CD4-positive, CD25-positive, alpha-beta regulatory T cell (primary cell): ENCODE data around the gene CCL28. TPM values are rescaled to one million over a fixed set of nuclear protein-coding genes. Genes with fewer than 3 reads are reported as not detected.
"Not testable (repeated sequence)": the region's sequence is repeated elsewhere in the genome, so short reads cannot be mapped to it uniquely, and the experiment has no call there.

Source experiments
- ATAC-seq, 2 donors: fragments of 150-1000 bp; cut with Tn5 transposase; one replicate each; pipeline ENCODE4 v1.10.0; 2021; ENCODE audit warnings: low read depth in 2 of 2, moderate number of reproducible peaks in 2 of 2, moderate library complexity in 1 of 2
- DNase-seq, 3 donors: peaks; one replicate each; pipeline versions ENCODE4 v3.0.0 to v3.0.0-alpha.2; 2012 to 2022; ENCODE audit warnings: mixed read lengths in 1 of 3
- H3K27ac ChIP-seq: one replicate; pipeline ENCODE4 v1.7.0; 2013; ENCODE audit warnings: mild to moderate bottlenecking, low read length; ENCODE audit not compliant: insufficient read depth, poor library complexity, severe bottlenecking
- H3K27me3 ChIP-seq: one replicate; pipeline ENCODE4 v1.7.0; 2013; ENCODE audit warnings: low read length; ENCODE audit not compliant: control insufficient read depth, insufficient read depth
- H3K36me3 ChIP-seq: one replicate; pipeline ENCODE4 v1.7.0; 2013; ENCODE audit warnings: mild to moderate bottlenecking, low read length, moderate library complexity; ENCODE audit not compliant: control insufficient read depth, insufficient read depth
- H3K4me1 ChIP-seq: 2 replicates; pipeline ENCODE4 v1.7.0; 2013; ENCODE audit warnings: mild to moderate bottlenecking, low read length; ENCODE audit not compliant: insufficient read depth, control insufficient read depth, poor library complexity, severe bottlenecking
- H3K4me3 ChIP-seq: one replicate; pipeline ENCODE4 v1.7.0; 2013; ENCODE audit warnings: low read depth, mild to moderate bottlenecking, low read length, moderate library complexity
- H3K9me3 ChIP-seq, 2 experiments: 1 replicate in 1 of 2; 2 replicates in 1 of 2; pipeline ENCODE4 v1.7.0; 2013; ENCODE audit warnings: low read length in 2 of 2, mild to moderate bottlenecking in 1 of 2, moderate library complexity in 1 of 2; ENCODE audit not compliant: control insufficient read depth in 2 of 2
- H3K27ac Mint-ChIP-seq, 3 donors: one replicate each; pipeline ENCODE4 v1.8.0; 2020 to 2022; ENCODE audit warnings: mild to moderate bottlenecking in 3 of 3, mixed read lengths in 3 of 3, moderate library complexity in 2 of 3
- H3K27me3 Mint-ChIP-seq: one replicate; pipeline ENCODE4 v1.8.0; 2022; ENCODE audit warnings: mild to moderate bottlenecking, mixed read lengths
- H3K36me3 Mint-ChIP-seq: one replicate; pipeline ENCODE4 v1.8.0; 2020; ENCODE audit warnings: mixed read lengths
- H3K4me1 Mint-ChIP-seq, 4 donors: one replicate each; pipeline ENCODE4 v1.8.0; 2020 to 2022; ENCODE audit warnings: mixed read lengths in 4 of 4, mild to moderate bottlenecking in 1 of 4
- H3K4me3 Mint-ChIP-seq, 4 donors: one replicate each; pipeline ENCODE4 v1.8.0; 2020 to 2022; ENCODE audit warnings: mild to moderate bottlenecking in 4 of 4, mixed read lengths in 4 of 4, moderate library complexity in 3 of 4
- H3K9me3 Mint-ChIP-seq, 7 donors: one replicate each; pipeline ENCODE4 v1.8.0; 2020 to 2022; ENCODE audit warnings: mixed read lengths in 7 of 7, mild to moderate bottlenecking in 3 of 7, moderate library complexity in 2 of 7
- polyA plus RNA-seq, 4 donors: library from polyadenylated mRNA; unstranded; fragments of 300-500 nt; fragmentation: Illumina TruSeq; gene quantifications; one replicate each; pipeline ENCODE4 v1.2.3, GENCODE V29; 2021
- total RNA-seq: library from RNA; stranded (reverse); gene quantifications from one replicate; pipeline ENCODE4 v1.2.3, GENCODE V29; 2022

The CCL28 gene
- total and polyA plus RNA-seq, 5 donors from 2014 or later: 14.5 to 18.4 (median 14.8) TPM

- H3K27me3 ChIP-seq, H3K27me3 Mint-ChIP-seq, H3K27ac ChIP-seq, H3K36me3 ChIP-seq, H3K4me1 ChIP-seq, H3K4me3 Mint-ChIP-seq, H3K4me3 ChIP-seq, ATAC-seq, H3K9me3 ChIP-seq, H3K27ac Mint-ChIP-seq, H3K9me3 Mint-ChIP-seq, DNase-seq: not testable (repeated sequence)
- H3K36me3 Mint-ChIP-seq: peaks cover 18% of the 10 kb centered on the region
- H3K4me1 Mint-ChIP-seq: peaks cover 0 to 11% (median 0%) of the 10 kb centered on the region in 4 donors
Observed at GRCh38 chr5:43366680-43367246, 45.4 kb downstream of the CCL28 start.

- peaks cover 10% of the 10 kb centered on the region for H3K36me3 Mint-ChIP-seq
- DNase-seq, ATAC-seq, H3K27me3 ChIP-seq, H3K9me3 ChIP-seq, H3K27ac Mint-ChIP-seq, H3K4me1 ChIP-seq, H3K27ac ChIP-seq, H3K36me3 ChIP-seq, H3K27me3 Mint-ChIP-seq, H3K4me3 Mint-ChIP-seq, H3K4me3 ChIP-seq: not testable (repeated sequence)
- H3K9me3 Mint-ChIP-seq: peaks cover 0 to 23% (median 5%) of the 10 kb centered on the region in 7 donors
- peaks cover 0 to 11% (median 0%) of the 10 kb centered on the region in 4 donors for H3K4me1 Mint-ChIP-seq
Observed at GRCh38 chr5:43365155-43365554, 47.0 kb downstream of the CCL28 start.

GRCh38 chr5:43363445-43364152 lies 48.6 kb downstream of the CCL28 start:
- Histone ChIP-seq H3K9me3 (peaks cover 7 to 9% of the 10 kb centered on the region in 2 experiments), H3K27me3 (no peaks in the 10 kb centered on the region), H3K27ac (no peak overlapping the region), H3K4me3 (no peak overlapping the region), H3K4me1 (no peaks in the 10 kb centered on the region), H3K36me3 (no peaks in the 10 kb centered on the region)
- DNase-seq: no peak
- Mint-ChIP-seq H3K27ac (no peak overlapping the region), H3K36me3 (peaks cover 14% of the 10 kb centered on the region), H3K4me1 (peaks cover 0 to 10% (median 0%) of the 10 kb centered on the region in 4 donors), H3K9me3 (peaks cover 0 to 35% (median 8%) of the 10 kb centered on the region in 7 donors), H3K4me3 (no peak overlapping the region), H3K27me3 (peaks cover 9% of the 10 kb centered on the region)
- ATAC-seq: no peak

- no peak overlapping the region for H3K4me3 Mint-ChIP-seq
- Histone ChIP-seq H3K9me3 (peaks cover 7 to 8% of the 10 kb centered on the region in 2 experiments), H3K4me1 (no peaks in the 10 kb centered on the region), H3K4me3 (no peak overlapping the region), H3K36me3 (no peaks in the 10 kb centered on the region), H3K27me3 (no peaks in the 10 kb centered on the region), H3K27ac (no peak overlapping the region)
- H3K27ac Mint-ChIP-seq: no peak overlapping the region
- peaks cover 14% of the 10 kb centered on the region for H3K36me3 Mint-ChIP-seq
- ATAC-seq: no peak
- DNase-seq: no peak
- peaks cover 9% of the 10 kb centered on the region for H3K27me3 Mint-ChIP-seq
- peaks cover 0 to 3% (median 0%) of the 10 kb centered on the region in 4 donors for H3K4me1 Mint-ChIP-seq
- peaks cover 0 to 36% (median 6%) of the 10 kb centered on the region in 7 donors for H3K9me3 Mint-ChIP-seq
Observed at GRCh38 chr5:43362725-43363435, 49.3 kb downstream of the CCL28 start.

- peaks cover 0 to 32% (median 7%) of the 10 kb centered on the region in 7 donors for H3K9me3 Mint-ChIP-seq
- no peaks in the 10 kb centered on the region for H3K27me3 Mint-ChIP-seq
- H3K4me1 ChIP-seq: no peaks in the 10 kb centered on the region
- H3K27me3 ChIP-seq: no peaks in the 10 kb centered on the region
- H3K4me1 Mint-ChIP-seq: no peaks in the 10 kb centered on the region
- H3K27ac ChIP-seq: no peak overlapping the region
- no peak overlapping the region for H3K27ac Mint-ChIP-seq
- H3K4me3 ChIP-seq: no peak overlapping the region
- H3K36me3 Mint-ChIP-seq: peaks cover 10% of the 10 kb centered on the region
- DNase-seq: no peak
- H3K36me3 ChIP-seq: no peaks in the 10 kb centered on the region
- H3K9me3 ChIP-seq: peaks cover 7 to 8% of the 10 kb centered on the region in 2 experiments
- no peak overlapping the region for H3K4me3 Mint-ChIP-seq
- no peak for ATAC-seq
Observed at GRCh38 chr5:43358726-43359125, 53.5 kb downstream of the CCL28 start.

- no peak overlapping the region for H3K4me3 ChIP-seq
- Mint-ChIP-seq H3K27me3 (no peaks in the 10 kb centered on the region), H3K9me3 (peaks cover 0 to 32% (median 7%) of the 10 kb centered on the region in 7 donors), H3K4me3 (no peak overlapping the region), H3K4me1 (no peaks in the 10 kb centered on the region), H3K36me3 (peaks cover 10% of the 10 kb centered on the region), H3K27ac (no peak overlapping the region)
- H3K4me1 ChIP-seq: no peaks in the 10 kb centered on the region
- peaks cover 7 to 8% of the 10 kb centered on the region in 2 experiments for H3K9me3 ChIP-seq
- DNase-seq (no peak), ATAC-seq (no peak)
- H3K36me3 ChIP-seq: no peaks in the 10 kb centered on the region
- no peaks in the 10 kb centered on the region for H3K27me3 ChIP-seq
- no peak overlapping the region for H3K27ac ChIP-seq
Observed at GRCh38 chr5:43358301-43358700, 53.9 kb downstream of the CCL28 start.

GRCh38 chr5:43357878-43358281 lies 54.3 kb downstream of the CCL28 start:
- Histone ChIP-seq H3K27me3 (no peaks in the 10 kb centered on the region), H3K27ac (no peak overlapping the region), H3K4me3 (no peak overlapping the region), H3K9me3 (peaks cover 7 to 8% of the 10 kb centered on the region in 2 experiments), H3K4me1 (no peaks in the 10 kb centered on the region), H3K36me3 (no peaks in the 10 kb centered on the region)
- Mint-ChIP-seq H3K27me3 (no peaks in the 10 kb centered on the region), H3K4me1 (no peaks in the 10 kb centered on the region), H3K9me3 (peaks cover 0 to 32% (median 7%) of the 10 kb centered on the region in 7 donors), H3K36me3 (peaks cover 10% of the 10 kb centered on the region), H3K27ac (no peak overlapping the region), H3K4me3 (no peak overlapping the region)
- no peak for ATAC-seq
- no peak for DNase-seq
